Islet of Langerhans (tissue), 1 donor: ENCODE data around the gene KDF1.
"Not testable (repeated sequence)": the region's sequence is repeated elsewhere in the genome, so short reads cannot be mapped to it uniquely, and the experiment has no call there.

Experiments used
- FAIRE-seq: peaks from one replicate; lab custom pipeline; 2011; peaks lifted over from hg19 to GRCh38; lab: Jason Lieb, UNC

The KDF1 gene

GRCh38 chr1:26994020-26994786, 33.9 kb upstream of the KDF1 start:
- no peak for FAIRE-seq

GRCh38 chr1:26993237-26994019, 33.2 kb upstream of the KDF1 start, which contains the start of gene TRNP1:
Gene TRNP1 (plus strand): TSS chr1:26993692. CDS start chr1:26993787, 95 bp downstream.
- no peak for FAIRE-seq

GRCh38 chr1:26991310-26992116, 31.2 kb upstream of the KDF1 start:
- FAIRE-seq = no peak

- FAIRE-seq = not testable (repeated sequence)
Observed at GRCh38 chr1:26989403-26990109, 29.3 kb upstream of the KDF1 start.

GRCh38 chr1:26986658-26987057, 26.4 kb upstream of the KDF1 start:
- peak; percentile 64 for FAIRE-seq

GRCh38 chr1:26984291-26984690, 24.0 kb upstream of the KDF1 start:
- FAIRE-seq = no peak

GRCh38 chr1:26983863-26984262, 23.6 kb upstream of the KDF1 start:
- FAIRE-seq = no peak

GRCh38 chr1:26981146-26981846, 21.0 kb upstream of the KDF1 start:
- FAIRE-seq = no peak

- FAIRE-seq = no peak
Observed at GRCh38 chr1:26978901-26979300, 18.6 kb upstream of the KDF1 start.

GRCh38 chr1:26976621-26977510, 16.6 kb upstream of the KDF1 start:
- FAIRE-seq = no peak

GRCh38 chr1:26972821-26973220, 12.6 kb upstream of the KDF1 start:
- FAIRE-seq = no peak

- no peak for FAIRE-seq
Observed at GRCh38 chr1:26972390-26972789, 12.1 kb upstream of the KDF1 start.

GRCh38 chr1:26971590-26971989, 11.3 kb upstream of the KDF1 start:
- no peak for FAIRE-seq

GRCh38 chr1:26970810-26971209, 10.5 kb upstream of the KDF1 start:
- FAIRE-seq = no peak

- FAIRE-seq = no peak
Observed at GRCh38 chr1:26965628-26966027, 5.4 kb upstream of the KDF1 start.

GRCh38 chr1:26965213-26965612, 4.9 kb upstream of the KDF1 start:
- FAIRE-seq = no peak

- FAIRE-seq = no peak
Observed at GRCh38 chr1:26961826-26962225, 1.6 kb upstream of the KDF1 start.

- FAIRE-seq = no peak
Observed at GRCh38 chr1:26960625-26960966, 328 bp upstream of the KDF1 start.

- FAIRE-seq = no peak
Observed at GRCh38 chr1:26959270-26959669, 998 bp downstream of the KDF1 start.

GRCh38 chr1:26957306-26957705, 3.0 kb downstream of the KDF1 start:
- FAIRE-seq = no peak

GRCh38 chr1:26956321-26956720, 3.9 kb downstream of the KDF1 start:
- FAIRE-seq = no peak
